ENCODE data around the gene SH3PXD2A.
"Not testable (repeated sequence)": the region's sequence is repeated elsewhere in the genome, so short reads cannot be mapped to it uniquely, and the experiment has no call there.

Gene SH3PXD2A

GRCh38 chr10:103793429-103793828, 61.9 kb downstream of the SH3PXD2A start:
- DNase-seq (ENCODE audit: low read depth in 4 of 4, low spot score in 1 of 4), result no peak

GRCh38 chr10:103792547-103792946, 62.8 kb downstream of the SH3PXD2A start:
- DNase-seq (ENCODE audit: low read depth in 4 of 4, low spot score in 1 of 4), result no peak

- no peak for DNase-seq (ENCODE audit: low read depth in 4 of 4, low spot score in 1 of 4)
Measured at GRCh38 chr10:103791858-103792257, 63.5 kb downstream of the SH3PXD2A start.

GRCh38 chr10:103791291-103791690, 64.1 kb downstream of the SH3PXD2A start:
- no peak for DNase-seq (ENCODE audit: low read depth in 4 of 4, low spot score in 1 of 4)

GRCh38 chr10:103790580-103790979, 64.8 kb downstream of the SH3PXD2A start:
- no peak for DNase-seq (ENCODE audit: low read depth in 4 of 4, low spot score in 1 of 4)

GRCh38 chr10:103789771-103790201, 65.6 kb downstream of the SH3PXD2A start:
- DNase-seq (ENCODE audit: low read depth in 4 of 4, low spot score in 1 of 4), result no peak

- DNase-seq (ENCODE audit: low read depth in 4 of 4, low spot score in 1 of 4), result no peak
Measured at GRCh38 chr10:103789161-103789560, 66.2 kb downstream of the SH3PXD2A start.

- DNase-seq (ENCODE audit: low read depth in 4 of 4, low spot score in 1 of 4), result no peak
Measured at GRCh38 chr10:103787331-103787730, 68.0 kb downstream of the SH3PXD2A start.

- DNase-seq (ENCODE audit: low read depth in 4 of 4, low spot score in 1 of 4), result no peak
Measured at GRCh38 chr10:103786020-103786419, 69.4 kb downstream of the SH3PXD2A start.

GRCh38 chr10:103784723-103785418, 70.5 kb downstream of the SH3PXD2A start:
- no peak for DNase-seq (ENCODE audit: low read depth in 4 of 4, low spot score in 1 of 4)

GRCh38 chr10:103784089-103784488, 71.3 kb downstream of the SH3PXD2A start:
- DNase-seq (ENCODE audit: low read depth in 4 of 4, low spot score in 1 of 4), result no peak

GRCh38 chr10:103783681-103784080, 71.7 kb downstream of the SH3PXD2A start:
- no peak for DNase-seq (ENCODE audit: low read depth in 4 of 4, low spot score in 1 of 4)

- DNase-seq (ENCODE audit: low read depth in 4 of 4, low spot score in 1 of 4), result no peak
Measured at GRCh38 chr10:103781329-103782061, 73.9 kb downstream of the SH3PXD2A start.

GRCh38 chr10:103780242-103781149, 74.9 kb downstream of the SH3PXD2A start:
- no peak for DNase-seq (ENCODE audit: low read depth in 4 of 4, low spot score in 1 of 4)

GRCh38 chr10:103778358-103779139, 76.8 kb downstream of the SH3PXD2A start:
- no peak for DNase-seq (ENCODE audit: low read depth in 4 of 4, low spot score in 1 of 4)

- DNase-seq (ENCODE audit: low read depth in 4 of 4, low spot score in 1 of 4), result no peak
Measured at GRCh38 chr10:103776878-103777591, 78.3 kb downstream of the SH3PXD2A start.

- DNase-seq (ENCODE audit: low read depth in 4 of 4, low spot score in 1 of 4), result no peak
Measured at GRCh38 chr10:103775776-103776175, 79.6 kb downstream of the SH3PXD2A start.

GRCh38 chr10:103772846-103773245, 82.5 kb downstream of the SH3PXD2A start:
- DNase-seq (ENCODE audit: low read depth in 4 of 4, low spot score in 1 of 4), result not testable (repeated sequence)

GRCh38 chr10:103772096-103772845, 83.1 kb downstream of the SH3PXD2A start:
- DNase-seq (ENCODE audit: low read depth in 4 of 4, low spot score in 1 of 4), result peak in 3 of 4 experiments; percentile 25 to 51 (median 44)

Data from stimulated activated CD4-positive, alpha-beta T cell treated with anti-CD3 and anti-CD28 coated beads, Interleukin-1b, Interleukin-23, amount 100 ng/mL, for 24 hours (primary cell).